RWPE1 (cell line): ENCODE data around the gene PTPN14.

ENCODE experiments used
- CTCF ChIA-PET: fragments of 350-600 bp; sonication (Branson Sonifier 250); formaldehyde crosslinking; extraction: SDS; loops from one replicate; lab custom pipeline; 2021; lab: Yijun Ruan, JAX
- POLR2A ChIA-PET: fragments of 400-600 bp; formaldehyde crosslinking; extraction: SDS; loops from one replicate; lab custom pipeline; 2020; ENCODE audit warnings: antibody characterized with exemption; ENCODE audit not compliant: low non-redundant PET; lab: Yijun Ruan, JAX
- DNase-seq: peaks from one replicate; pipeline ENCODE4 v3.0.0; 2012; ENCODE audit warnings: low spot score
- H3K27ac ChIP-seq: fragments of 450-650 bp; 2 replicates; pipeline ENCODE4 v1.5.1; 2017
- CTCF ChIP-seq: fragments of 450-650 bp; conservative IDR thresholded peaks from 2 replicates; pipeline ENCODE4 v1.5.1; 2017; ENCODE audit warnings: low read depth, mild to moderate bottlenecking

PTPN14 gene

GRCh38 chr1:214416858-214417257 lies 134.5 kb downstream of the PTPN14 start:
- POLR2A ChIA-PET, result no interaction called here
- no peak overlapping the region for H3K27ac ChIP-seq
- DNase-seq, result no peak
- no peak for TF ChIP-seq CTCF
- CTCF ChIA-PET, result no interaction called here

GRCh38 chr1:214416417-214416816 lies 135.0 kb downstream of the PTPN14 start:
- ChIA-PET POLR2A (no interaction called here), CTCF (no interaction called here)
- peak; percentile 57 for DNase-seq
- no peak for TF ChIP-seq CTCF
- no peak overlapping the region for H3K27ac ChIP-seq

- H3K27ac ChIP-seq, result peak overlapping the region; percentile 43; the same call in 1 of the 2 replicates
- no peak for DNase-seq
- CTCF ChIA-PET, result no interaction called here
- TF ChIP-seq CTCF, result no peak
- POLR2A ChIA-PET, result no interaction called here
Observed at GRCh38 chr1:214415131-214415530, 136.3 kb downstream of the PTPN14 start.

- DNase-seq, result no peak
- ChIA-PET CTCF (interaction anchor here (0.9 kb wide), 1 partner anchor 19 kb away, joined by 4 read pairs; no protein-coding TSS in a partner anchor), POLR2A (no interaction called here)
- no peak overlapping the region for H3K27ac ChIP-seq
- TF ChIP-seq CTCF, result no peak
Observed at GRCh38 chr1:214414691-214415090, 136.7 kb downstream of the PTPN14 start.

GRCh38 chr1:214413315-214413714 lies 138.1 kb downstream of the PTPN14 start:
- H3K27ac ChIP-seq, result peak overlapping the region; percentile 49
- ChIA-PET POLR2A (no interaction called here), CTCF (no interaction called here)
- no peak for DNase-seq
- TF ChIP-seq CTCF, result no peak

- peak; percentile 85 for DNase-seq
Observed at GRCh38 chr1:214404571-214405213, 146.7 kb downstream of the PTPN14 start.

More at GRCh38 chr1:214404571-214405213, 146.7 kb downstream of the PTPN14 start:
- ChIA-PET POLR2A (no interaction called here), CTCF (interaction anchor here (1.6 kb wide), 1 partner anchor 180 kb away, joined by 4 read pairs; no protein-coding TSS in a partner anchor)
- peak overlapping the region; percentile 94 for H3K27ac ChIP-seq
- TF ChIP-seq CTCF, result no peak
